B cell (primary cell): ENCODE measurements around the gene WHAMM. TPM values are rescaled to one million over a fixed set of nuclear protein-coding genes. Genes with fewer than 3 reads are reported as not detected.
A peak's percentile ranks its signal among the peaks of the same experiment; 100 is the strongest.

Source experiments
- ATAC-seq: fragments of 200-7000 bp; cut with Tn5 transposase; one replicate; pipeline ENCODE4 v1.10.0; 2021; ENCODE audit warnings: low read depth, mild to moderate bottlenecking, moderate number of reproducible peaks, moderate library complexity
- CTCF ChIA-PET: fragments of 350-600 bp; sonication (Branson Sonifier 250); formaldehyde crosslinking; loops from one replicate; lab custom pipeline; 2021; ENCODE audit warnings: antibody characterized with exemption, inconsistent platforms; lab: Charles Lee
- POLR2A ChIA-PET: fragments of 350-600 bp; sonication (Branson Sonifier 250); formaldehyde crosslinking; loops from one replicate; lab custom pipeline; 2021; ENCODE audit warnings: antibody characterized with exemption; lab: Charles Lee
- DNase-seq: peaks from one replicate; pipeline ENCODE4 v3.0.0; 2013
- H2AFZ ChIP-seq: 2 replicates; pipeline ENCODE4 v1.6.1; 2012; ENCODE audit warnings: mild to moderate bottlenecking, low read depth, low read length; ENCODE audit not compliant: insufficient read depth, poor library complexity, severe bottlenecking
- H3K27ac ChIP-seq, 2 donors: 1 replicate in 1 of 2; 2 replicates in 1 of 2; pipeline ENCODE4 v1.5.1; 2012 to 2013; ENCODE audit warnings: low read length in 2 of 2, mild to moderate bottlenecking in 2 of 2, moderate library complexity in 1 of 2
- H3K27me3 ChIP-seq, 4 experiments: fragments of 200-600 bp in 1 of 4; sonication (generic) in 1 of 4; replicated peaks in 1 of 4; 1 replicate in 2 of 4; 2 replicates in 2 of 4; pipeline versions ENCODE4 v1.6.1 to v1.7.0; 2013 to 2016; ENCODE audit warnings: low read length in 3 of 4, mild to moderate bottlenecking in 2 of 4, mixed read lengths in 1 of 4, moderate library complexity in 1 of 4; ENCODE audit not compliant: insufficient read depth in 4 of 4, control insufficient read depth in 3 of 4; ENCODE audit errors: control extremely low read depth in 1 of 4
- H3K36me3 ChIP-seq, 2 experiments: replicated peaks in 1 of 2; 1 replicate in 1 of 2; 2 replicates in 1 of 2; pipeline versions ENCODE4 v1.6.1 to v1.7.1; 2013; ENCODE audit warnings: low read length in 1 of 2; ENCODE audit not compliant: insufficient read depth in 2 of 2, control insufficient read depth in 1 of 2; ENCODE audit errors: control extremely low read depth in 1 of 2, extremely low read depth in 1 of 2
- H3K4me1 ChIP-seq, 2 donors: fragments of 200-600 bp in 1 of 2; sonication (generic) in 1 of 2; 1 replicate in 1 of 2; 2 replicates in 1 of 2; pipeline versions ENCODE4 v1.5.1 to v1.6.1; 2013 to 2017; ENCODE audit warnings: low read length in 2 of 2; ENCODE audit not compliant: control insufficient read depth in 2 of 2, insufficient read depth in 2 of 2
- H3K4me2 ChIP-seq: replicated peaks from 2 replicates; pipeline ENCODE3; 2012; ENCODE audit warnings: mild to moderate bottlenecking, low read depth, low read length; ENCODE audit not compliant: poor library complexity, severe bottlenecking
- H3K4me3 ChIP-seq, 5 experiments: fragments of 200-600 bp in 1 of 5; sonication (generic) in 1 of 5; 1 replicate in 3 of 5; 2 replicates in 2 of 5; pipeline versions ENCODE4 v1.5.1 to v1.7.0; 2011 to 2016; ENCODE audit warnings: low read length in 4 of 5, mild to moderate bottlenecking in 4 of 5, low read depth in 2 of 5, control low read depth in 1 of 5, moderate library complexity in 1 of 5; ENCODE audit not compliant: insufficient read depth in 1 of 5; ENCODE audit errors: control extremely low read depth in 1 of 5, extremely low read depth in 1 of 5
- H3K79me2 ChIP-seq: fragments of 200-600 bp; sonication (generic); one replicate; pipeline ENCODE4 v1.6.0; 2016; ENCODE audit warnings: low read length; ENCODE audit not compliant: control insufficient read depth, insufficient read depth
- H3K9ac ChIP-seq: fragments of 200-600 bp; sonication (generic); 2 replicates; pipeline ENCODE4 v1.6.1; 2017; ENCODE audit warnings: mild to moderate bottlenecking, low read length, moderate library complexity
- H3K9me3 ChIP-seq, 3 donors: one replicate each; pipeline versions ENCODE4 v1.6.1 to v1.7.1; 2013; ENCODE audit warnings: low read length in 2 of 3; ENCODE audit not compliant: control insufficient read depth in 2 of 3, insufficient read depth in 1 of 3; ENCODE audit errors: control extremely low read depth in 1 of 3
- H4K20me1 ChIP-seq: 2 replicates; pipeline ENCODE4 v1.6.0; 2012; ENCODE audit warnings: mild to moderate bottlenecking, low read length; ENCODE audit not compliant: insufficient read depth, control insufficient read depth, poor library complexity, severe bottlenecking
- H3K27ac Mint-ChIP-seq: one replicate; pipeline ENCODE4 v1.8.0; 2021; ENCODE audit warnings: mixed read lengths
- H3K27me3 Mint-ChIP-seq: one replicate; pipeline ENCODE4 v1.8.0; 2021; ENCODE audit warnings: mixed read lengths
- H3K4me1 Mint-ChIP-seq: one replicate; pipeline ENCODE4 v1.8.0; 2021; ENCODE audit warnings: mixed read lengths
- H3K4me3 Mint-ChIP-seq: one replicate; pipeline ENCODE4 v1.8.0; 2021; ENCODE audit warnings: mixed read lengths
- H3K9me3 Mint-ChIP-seq: one replicate; pipeline ENCODE4 v1.8.0; 2022; ENCODE audit warnings: mixed read lengths; ENCODE audit not compliant: insufficient read depth
- CTCF ChIP-seq: fragments of 200-600 bp; IDR thresholded peaks from one replicate; pipeline ENCODE4 v1.8.0; 2022; ENCODE audit warnings: antibody characterized with exemption, mild to moderate bottlenecking
- EZH2 ChIP-seq: IDR thresholded peaks from 2 replicates; pipeline ENCODE4 v1.6.1; 2012; ENCODE audit warnings: borderline replicate concordance, low read depth, mild to moderate bottlenecking, moderate library complexity, low read length; ENCODE audit not compliant: insufficient read depth, poor library complexity, severe bottlenecking
- WGBS: methylation state at CpG from one replicate; pipeline ENCODE4 v1.1.5; 2013; ENCODE audit warnings: missing lambda C conversion rate; ENCODE audit not compliant: insufficient coverage; 5-methylcytosine and 5-hydroxymethylcytosine counted together
- intact Hi-C: fragments of 100-400 bp; cut with micrococcal nuclease; formaldehyde crosslinking; loops from one replicate; pipeline ENCODE4 v1.10.0; 2022
- polyA plus RNA-seq: library from polyadenylated mRNA; depleted of rRNA; stranded (reverse); fragments of >200 nt; gene quantifications from 2 replicates; pipeline ENCODE4 v1.2.3, GENCODE V29; 2012
- total RNA-seq, 2 donors: library from RNA; stranded (reverse); fragments of 120-200 nt in 1 of 2; gene quantifications; 1 replicate in 1 of 2; 2 replicates in 1 of 2; pipeline versions ENCODE4 v1.2.3 to v1.2.4, GENCODE V29; 2013 to 2022

The WHAMM gene
- total and polyA plus RNA-seq, 2 donors (not counting 1 experiment from before 2014, with no cell fraction given): 18.3 to 31.3 TPM

- no peaks in the 10 kb centered on the region for H3K9me3 ChIP-seq
- no peak overlapping the region for H3K27ac ChIP-seq
- H3K79me2 ChIP-seq: no peaks in the 10 kb centered on the region
- no peak overlapping the region for H3K4me3 Mint-ChIP-seq
- H3K9ac ChIP-seq: no peak overlapping the region
- no peak overlapping the region for H3K4me3 ChIP-seq
- H4K20me1 ChIP-seq: no peaks in the 10 kb centered on the region
- no peaks in the 10 kb centered on the region for H3K27me3 Mint-ChIP-seq
- 57% methylated on average over 4 of the region's 5 CpGs for WGBS
- H2AFZ ChIP-seq: peak overlapping the region; percentile 40
- intact Hi-C loops: no loop called here
- H3K27ac Mint-ChIP-seq: peak overlapping the region; percentile 17
- no peaks in the 10 kb centered on the region for H3K27me3 ChIP-seq
- no peaks in the 10 kb centered on the region for H3K9me3 Mint-ChIP-seq
- H3K4me1 Mint-ChIP-seq: peaks cover 20% of the 10 kb centered on the region
- ChIA-PET CTCF (no interaction called here), POLR2A (no interaction called here)
- no peaks in the 10 kb centered on the region for H3K36me3 ChIP-seq
- TF ChIP-seq EZH2: no peak
- TF ChIP-seq CTCF: no peak
- no peak for ATAC-seq
- peaks cover 15 to 18% of the 10 kb centered on the region in 2 donors for H3K4me1 ChIP-seq
- no peak for DNase-seq
- H3K4me2 ChIP-seq: no peak overlapping the region
Measured at GRCh38 chr15:82871358-82871757, 61.9 kb downstream of the WHAMM start.

- DNase-seq: no peak
- ATAC-seq: no peak
- peak overlapping the region; percentile 17 for H3K27ac Mint-ChIP-seq
Measured at GRCh38 chr15:82871832-82872484, 62.5 kb downstream of the WHAMM start.

More at GRCh38 chr15:82871832-82872484, 62.5 kb downstream of the WHAMM start:
- no peaks in the 10 kb centered on the region for H4K20me1 ChIP-seq
- peaks cover 15 to 18% of the 10 kb centered on the region in 2 donors for H3K4me1 ChIP-seq
- no peaks in the 10 kb centered on the region for H3K27me3 ChIP-seq
- H3K79me2 ChIP-seq: no peaks in the 10 kb centered on the region
- no peaks in the 10 kb centered on the region for H3K36me3 ChIP-seq
- ChIA-PET CTCF (no interaction called here), POLR2A (no interaction called here)
- no peaks in the 10 kb centered on the region for H3K9me3 ChIP-seq
- no peak for TF ChIP-seq CTCF
- TF ChIP-seq EZH2: no peak
- intact Hi-C loops: no loop called here
- H3K9me3 Mint-ChIP-seq: no peaks in the 10 kb centered on the region
- peak overlapping the region in 1 of 2 donors; percentile 40 for H3K27ac ChIP-seq
- 0% methylated on average over 2 of the region's 7 CpGs for WGBS
- H3K4me3 Mint-ChIP-seq: no peak overlapping the region
- peak overlapping the region; percentile 40 for H2AFZ ChIP-seq
- H3K4me3 ChIP-seq: no peak overlapping the region
- peaks cover 20% of the 10 kb centered on the region for H3K4me1 Mint-ChIP-seq
- H3K9ac ChIP-seq: no peak overlapping the region
- no peaks in the 10 kb centered on the region for H3K27me3 Mint-ChIP-seq
- H3K4me2 ChIP-seq: no peak overlapping the region
